WTC11 (cell line): ENCODE data around the gene POLDIP2. TPM values are rescaled to one million over a fixed set of nuclear protein-coding genes. Genes with fewer than 3 reads are reported as not detected.

ENCODE experiments used
- ATAC-seq: fragments of 200-7000 bp; cut with Tn5 transposase; 2 replicates; pipeline ENCODE4 v1.10.0; 2021; ENCODE audit warnings: mild to moderate bottlenecking, moderate library complexity
- CTCF ChIA-PET: fragments of 300-600 bp; sonication (Branson Sonifier 250); formaldehyde crosslinking; loops from one replicate; lab custom pipeline; 2021; ENCODE audit warnings: antibody characterized with exemption; lab: Charles Lee
- POLR2A ChIA-PET: fragments of 350-600 bp; sonication (Branson Sonifier 250); formaldehyde crosslinking; loops from one replicate; lab custom pipeline; 2021; ENCODE audit warnings: antibody characterized with exemption; lab: Charles Lee
- DNase-seq: peaks from one replicate; pipeline ENCODE4 v3.0.0; 2021; ENCODE audit warnings: low spot score
- H3K27ac Mint-ChIP-seq: 2 replicates; pipeline ENCODE4 v1.8.0; 2021; ENCODE audit warnings: mixed read lengths
- H3K27me3 Mint-ChIP-seq: 2 replicates; pipeline ENCODE4 v1.8.0; 2021; ENCODE audit warnings: low read depth, mild to moderate bottlenecking, moderate library complexity, mixed read lengths
- H3K36me3 Mint-ChIP-seq: 2 replicates; pipeline ENCODE4 v1.8.0; 2021; ENCODE audit warnings: mixed read lengths
- H3K4me1 Mint-ChIP-seq: 2 replicates; pipeline ENCODE4 v1.8.0; 2022; ENCODE audit warnings: mixed read lengths
- H3K4me3 Mint-ChIP-seq: 2 replicates; pipeline ENCODE4 v1.8.0; 2021; ENCODE audit warnings: mild to moderate bottlenecking, moderate library complexity, mixed read lengths
- H3K9me3 Mint-ChIP-seq: 2 replicates; pipeline ENCODE4 v1.8.0; 2021; ENCODE audit warnings: mixed read lengths
- AFF4 ChIP-seq: sonication (generic); formaldehyde crosslinking; IDR thresholded peaks from 2 replicates; pipeline ENCODE4 v1.8.1; 2023; ENCODE audit warnings: mild to moderate bottlenecking, missing genetic modification reagents, borderline replicate concordance
- EMX1 ChIP-seq: fragments of 250-450 bp; sonication (Bioruptor Pico); IDR thresholded peaks from 2 replicates; pipeline ENCODE4 v1.8.0; 2021; ENCODE audit warnings: mild to moderate bottlenecking
- GABPB1 ChIP-seq: sonication (generic); formaldehyde crosslinking; IDR thresholded peaks from 2 replicates; pipeline ENCODE4 v1.8.1; 2023; ENCODE audit warnings: mild to moderate bottlenecking, missing genetic modification reagents
- JUN ChIP-seq: sonication (generic); formaldehyde crosslinking; IDR thresholded peaks from 2 replicates; pipeline ENCODE4 v1.8.0; 2023; ENCODE audit warnings: mild to moderate bottlenecking, missing genetic modification reagents
- KAT7 ChIP-seq: sonication (generic); formaldehyde crosslinking; IDR thresholded peaks from 2 replicates; pipeline ENCODE4 v1.8.1; 2023; ENCODE audit warnings: missing genetic modification reagents, mild to moderate bottlenecking, borderline replicate concordance
- ZNF263 ChIP-seq: sonication (generic); formaldehyde crosslinking; IDR thresholded peaks from 2 replicates; pipeline ENCODE4 v1.8.1; 2022; ENCODE audit warnings: low read depth, mild to moderate bottlenecking, moderate library complexity, missing genetic modification reagents
- ZNF423 ChIP-seq: fragments of 250-450 bp; sonication (Bioruptor Pico); IDR thresholded peaks from 2 replicates; pipeline ENCODE4 v2.1.2; 2022; ENCODE audit warnings: mild to moderate bottlenecking, moderate library complexity
- ZNF512 ChIP-seq: sonication (generic); formaldehyde crosslinking; IDR thresholded peaks from 2 replicates; pipeline ENCODE4 v1.8.1; 2022; ENCODE audit warnings: missing genetic modification reagents, borderline replicate concordance
- total RNA-seq: library from RNA; stranded (reverse); gene quantifications from 3 replicates; pipeline ENCODE4 v1.2.3, GENCODE V29; 2021
- TF ChIP-seq, protein P1 (sequence below): fragments of 200-600 bp; IDR thresholded peaks from 2 replicates; pipeline ENCODE4 v1.8.0; 2022; ENCODE audit warnings: antibody characterized with exemption
- TF ChIP-seq, protein P2 (sequence below): sonication (generic); formaldehyde crosslinking; IDR thresholded peaks from 2 replicates; pipeline ENCODE4 v1.8.1; 2022; ENCODE audit warnings: mild to moderate bottlenecking, missing genetic modification reagents, moderate library complexity, borderline replicate concordance

Gene POLDIP2
- total RNA-seq, 1 experiment from 2014 or later: 85.4 TPM

DNA sequence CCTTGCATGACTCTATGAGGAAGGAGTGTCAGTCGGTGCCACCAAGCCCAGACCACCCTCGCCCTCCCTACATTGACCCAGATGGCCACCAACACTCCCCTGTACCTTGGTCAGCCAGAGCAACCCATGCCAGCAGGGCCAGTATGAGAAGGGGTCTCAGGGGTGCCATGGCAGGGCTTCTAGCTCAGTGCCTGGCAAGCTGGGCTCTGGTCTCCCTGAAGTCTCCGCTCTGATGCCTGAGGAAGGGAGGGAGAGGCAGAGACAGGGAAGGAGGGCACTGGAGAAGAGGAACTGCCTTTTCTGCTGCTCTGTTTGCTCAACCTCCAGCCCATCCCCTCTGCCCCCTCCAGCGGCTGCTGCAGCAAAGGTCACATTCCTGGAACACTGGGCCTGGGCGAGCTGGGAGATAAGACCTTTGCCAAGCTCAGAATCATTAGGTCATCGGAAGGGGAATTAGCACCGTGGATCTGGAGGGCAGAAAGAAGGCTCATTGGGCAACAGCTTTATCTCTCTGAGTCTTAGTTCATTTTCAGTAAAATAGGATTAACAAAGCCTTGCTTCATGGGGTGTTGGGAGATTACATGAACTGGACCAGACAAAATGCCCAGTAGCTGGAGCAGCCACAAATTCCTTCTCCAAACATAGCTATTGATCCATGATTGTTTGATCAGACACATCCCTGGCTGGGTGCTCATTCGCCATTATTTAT is 12.9 kb upstream of the POLDIP2 start, which contains the start of gene VTN:
Gene VTN, minus strand, starts transcription at position 273 of the 709 bp plus-strand sequence. Its CDS starts 104 bp downstream, at position 169.
- DNase-seq (peak; percentile 56), ATAC-seq (peak; percentile 9)
- Mint-ChIP-seq H3K27ac (peak within 1 kb of the TSS; percentile 92), H3K4me1 (peaks cover 21% of the 10 kb centered on the region), H3K36me3 (no peaks in the 10 kb centered on the region), H3K9me3 (no peaks in the 10 kb centered on the region), H3K27me3 (peaks cover 38% of the 10 kb centered on the region), H3K4me3 (peak within 1 kb of the TSS; percentile 75)
- ChIA-PET CTCF (interaction anchor here (0.6 to 2.4 kb wide), 7 partner anchors 11 to 50 kb away, joined by 3 to 19 read pairs (median 6); partner anchors contain the start of genes IFT20, POLDIP2, SLC46A1 and TNFAIP1), POLR2A (interaction anchor here (0.6 kb wide), 1 partner anchor 9 kb away, joined by 7 read pairs; no protein-coding TSS in a partner anchor)
- TF ChIP-seq KAT7 (CRISPR knock-in tag) (no peak), GABPB1 (CRISPR knock-in tag) (peak; percentile 58; the same call in 1 of the 2 replicates)

GRCh38 chr17:28369684-28370034 is 12.3 kb upstream of the POLDIP2 start:
- TF ChIP-seq ZNF512 (no peak), ZNF423 (no peak)

GRCh38 chr17:28368915-28369683 is 11.8 kb upstream of the POLDIP2 start:
- CTCF ChIA-PET: interaction anchor here (1.2 to 2.3 kb wide), 2 partner anchors 33 to 48 kb away, joined by 4 to 19 read pairs; no protein-coding TSS in a partner anchor
- H3K4me3 Mint-ChIP-seq: no peak overlapping the region
- no peaks in the 10 kb centered on the region for H3K36me3 Mint-ChIP-seq
- H3K4me1 Mint-ChIP-seq: peaks cover 21% of the 10 kb centered on the region
- POLR2A ChIA-PET: no interaction called here
- ATAC-seq (no peak), DNase-seq (no peak)
- H3K27ac Mint-ChIP-seq: no peak overlapping the region
- no peaks in the 10 kb centered on the region for H3K9me3 Mint-ChIP-seq
- TF ChIP-seq JUN (CRISPR knock-in tag) (no peak), AFF4 (CRISPR knock-in tag) (no peak), EMX1 (CRISPR knock-in tag) (no peak), ZNF263 (no peak)
- TF ChIP-seq, protein P1, sequence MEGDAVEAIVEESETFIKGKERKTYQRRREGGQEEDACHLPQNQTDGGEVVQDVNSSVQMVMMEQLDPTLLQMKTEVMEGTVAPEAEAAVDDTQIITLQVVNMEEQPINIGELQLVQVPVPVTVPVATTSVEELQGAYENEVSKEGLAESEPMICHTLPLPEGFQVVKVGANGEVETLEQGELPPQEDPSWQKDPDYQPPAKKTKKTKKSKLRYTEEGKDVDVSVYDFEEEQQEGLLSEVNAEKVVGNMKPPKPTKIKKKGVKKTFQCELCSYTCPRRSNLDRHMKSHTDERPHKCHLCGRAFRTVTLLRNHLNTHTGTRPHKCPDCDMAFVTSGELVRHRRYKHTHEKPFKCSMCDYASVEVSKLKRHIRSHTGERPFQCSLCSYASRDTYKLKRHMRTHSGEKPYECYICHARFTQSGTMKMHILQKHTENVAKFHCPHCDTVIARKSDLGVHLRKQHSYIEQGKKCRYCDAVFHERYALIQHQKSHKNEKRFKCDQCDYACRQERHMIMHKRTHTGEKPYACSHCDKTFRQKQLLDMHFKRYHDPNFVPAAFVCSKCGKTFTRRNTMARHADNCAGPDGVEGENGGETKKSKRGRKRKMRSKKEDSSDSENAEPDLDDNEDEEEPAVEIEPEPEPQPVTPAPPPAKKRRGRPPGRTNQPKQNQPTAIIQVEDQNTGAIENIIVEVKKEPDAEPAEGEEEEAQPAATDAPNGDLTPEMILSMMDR: no peak
- TF ChIP-seq, protein P2, sequence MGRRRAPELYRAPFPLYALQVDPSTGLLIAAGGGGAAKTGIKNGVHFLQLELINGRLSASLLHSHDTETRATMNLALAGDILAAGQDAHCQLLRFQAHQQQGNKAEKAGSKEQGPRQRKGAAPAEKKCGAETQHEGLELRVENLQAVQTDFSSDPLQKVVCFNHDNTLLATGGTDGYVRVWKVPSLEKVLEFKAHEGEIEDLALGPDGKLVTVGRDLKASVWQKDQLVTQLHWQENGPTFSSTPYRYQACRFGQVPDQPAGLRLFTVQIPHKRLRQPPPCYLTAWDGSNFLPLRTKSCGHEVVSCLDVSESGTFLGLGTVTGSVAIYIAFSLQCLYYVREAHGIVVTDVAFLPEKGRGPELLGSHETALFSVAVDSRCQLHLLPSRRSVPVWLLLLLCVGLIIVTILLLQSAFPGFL (CRISPR knock-in tag): no peak
- peaks cover 27% of the 10 kb centered on the region for H3K27me3 Mint-ChIP-seq

More at GRCh38 chr17:28369684-28370034, 12.3 kb upstream of the POLDIP2 start:
- ChIA-PET POLR2A (interaction anchor here (0.6 kb wide), 1 partner anchor 10 kb away, joined by 7 read pairs; no protein-coding TSS in a partner anchor), CTCF (interaction anchor here (0.6 to 2.4 kb wide), 7 partner anchors 11 to 51 kb away, joined by 3 to 19 read pairs (median 6); partner anchors contain the start of genes IFT20, POLDIP2, SLC46A1 and TNFAIP1)
- Mint-ChIP-seq H3K27me3 (peaks cover 33% of the 10 kb centered on the region), H3K36me3 (no peaks in the 10 kb centered on the region), H3K9me3 (no peaks in the 10 kb centered on the region), H3K27ac (no peak overlapping the region), H3K4me1 (peaks cover 21% of the 10 kb centered on the region), H3K4me3 (no peak overlapping the region)
- no peak for DNase-seq
- ATAC-seq: no peak
